SK-N-SH (cell line): ENCODE data around the gene NDUFAF8. TPM values are rescaled to one million over a fixed set of nuclear protein-coding genes. Genes with fewer than 3 reads are reported as not detected.
"Not testable (repeated sequence)": the region's sequence is repeated elsewhere in the genome, so short reads cannot be mapped to it uniquely, and the experiment has no call there.

ENCODE experiments used
- CTCF ChIA-PET: fragments of 300-600, 350-600 bp; formaldehyde crosslinking; extraction: SDS; loops from one replicate; lab custom pipeline; 2021; lab: Yijun Ruan, JAX
- POLR2A ChIA-PET: fragments of 350-600 bp; sonication (Branson Sonifier 250); formaldehyde crosslinking; extraction: SDS; loops from one replicate; lab custom pipeline; 2020; ENCODE audit warnings: antibody characterized with exemption, inconsistent platforms; lab: Yijun Ruan, JAX
- DNase-seq: peaks from one replicate; pipeline ENCODE4 v3.0.0; 2012
- H2AFZ ChIP-seq: fragments of 200-600 bp; sonication (generic); 2 replicates; pipeline ENCODE4 v1.8.1; 2016; ENCODE audit warnings: antibody characterized with exemption, mild to moderate bottlenecking, low read depth
- H3F3A ChIP-seq: fragments of 200-600 bp; sonication (generic); replicated peaks from 2 replicates; pipeline ENCODE3; 2016; ENCODE audit warnings: antibody characterized with exemption, mild to moderate bottlenecking; ENCODE audit not compliant: insufficient read depth
- H3K27ac ChIP-seq, 2 experiments: fragments of 200-500 bp in 1 of 2; fragments of 200-600 bp in 1 of 2; sonication (Bioruptor generic) in 1 of 2; sonication (generic), shearing (Covaris generic) in 1 of 2; 2 replicates each; pipeline versions ENCODE4 v1.5.1 to v1.6.1; 2014 to 2016; ENCODE audit warnings: low read depth in 2 of 2, inconsistent platforms in 1 of 2, low read length in 1 of 2, mild to moderate bottlenecking in 1 of 2, mixed read lengths in 1 of 2
- H3K27me3 ChIP-seq: fragments of 200-600 bp; sonication (generic), shearing (Covaris generic); 2 replicates; pipeline ENCODE4 v1.6.1; 2016; ENCODE audit warnings: mixed run types; ENCODE audit not compliant: insufficient read depth
- H3K36me3 ChIP-seq, 2 experiments: fragments of 200-500 bp in 1 of 2; fragments of 200-600 bp in 1 of 2; sonication (Bioruptor generic) in 1 of 2; sonication (generic) in 1 of 2; replicated peaks in 1 of 2; 2 replicates each; pipeline versions ENCODE3 to v1.5.1; 2014 to 2016; ENCODE audit warnings: low read length in 1 of 2, mild to moderate bottlenecking in 1 of 2; ENCODE audit not compliant: insufficient read depth in 2 of 2, control insufficient read depth in 1 of 2
- H3K4me1 ChIP-seq, 2 experiments: fragments of 200-500 bp in 1 of 2; fragments of 200-600 bp in 1 of 2; sonication (Bioruptor generic) in 1 of 2; sonication (generic), shearing (Covaris generic) in 1 of 2; 2 replicates each; pipeline versions ENCODE4 v1.5.1 to v1.6.1; 2014 to 2016; ENCODE audit warnings: low read depth in 1 of 2, low read length in 1 of 2, mixed run types in 1 of 2; ENCODE audit not compliant: insufficient read depth in 2 of 2, control insufficient read depth in 1 of 2
- H3K4me2 ChIP-seq: fragments of 200-600 bp; sonication (generic), shearing (Covaris generic); 2 replicates; pipeline ENCODE4 v1.6.1; 2017; ENCODE audit warnings: mixed run types
- H3K4me3 ChIP-seq, 2 experiments: fragments of 200-500 bp in 1 of 2; fragments of 200-600 bp in 1 of 2; sonication (Bioruptor generic) in 1 of 2; sonication (generic), shearing (Covaris generic) in 1 of 2; 2 replicates each; pipeline versions ENCODE4 v1.5.1 to v1.8.1; 2014 to 2016; ENCODE audit warnings: low read depth in 2 of 2, inconsistent platforms in 1 of 2, low read length in 1 of 2, mild to moderate bottlenecking in 1 of 2, mixed read lengths in 1 of 2, moderate library complexity in 1 of 2
- H3K79me2 ChIP-seq: fragments of 200-600 bp; sonication (generic); 2 replicates; pipeline ENCODE4 v1.8.1; 2017; ENCODE audit warnings: mild to moderate bottlenecking; ENCODE audit not compliant: insufficient read depth
- H3K9ac ChIP-seq: fragments of 200-600 bp; sonication (generic); 2 replicates; pipeline ENCODE4 v1.6.1; 2017; ENCODE audit warnings: mixed run types
- H3K9me2 ChIP-seq: fragments of 200-600 bp; sonication (generic); 2 replicates; pipeline ENCODE4 v1.6.1; 2017; ENCODE audit warnings: mixed run types
- H3K9me3 ChIP-seq: fragments of 200-600 bp; sonication (generic); 2 replicates; pipeline ENCODE4 v1.6.1; 2017; ENCODE audit warnings: mixed run types, mild to moderate bottlenecking, moderate library complexity
- H4K20me1 ChIP-seq: fragments of 200-600 bp; sonication (generic); 2 replicates; pipeline ENCODE4 v1.6.1; 2017; ENCODE audit warnings: mild to moderate bottlenecking, mixed run types; ENCODE audit not compliant: insufficient read depth
- CHD2 ChIP-seq: fragments of 150-350 bp; IDR thresholded peaks from 2 replicates; pipeline ENCODE4 v1.6.1; 2018; ENCODE audit warnings: low read length; ENCODE audit not compliant: partially characterized antibody
- EP300 ChIP-seq, 2 experiments: IDR thresholded peaks; 2 replicates each; pipeline versions ENCODE4 v1.4.0 to v1.6.1; 2012; ENCODE audit warnings: borderline replicate concordance in 1 of 2, low read depth in 1 of 2, low read length in 1 of 2
- FOSL2 ChIP-seq: IDR thresholded peaks from 2 replicates; pipeline ENCODE4 v1.4.0; 2012; ENCODE audit warnings: low read depth, mild to moderate bottlenecking, moderate library complexity, borderline replicate concordance
- FOXM1 ChIP-seq: IDR thresholded peaks from 2 replicates; pipeline ENCODE4 v1.4.0; 2012; ENCODE audit warnings: low read depth, mild to moderate bottlenecking
- GATA2 ChIP-seq: sonication (generic); formaldehyde crosslinking; IDR thresholded peaks from 2 replicates; pipeline ENCODE4 v1.5.0; 2020; ENCODE audit warnings: mild to moderate bottlenecking, missing genetic modification reagents
- JUND ChIP-seq: IDR thresholded peaks from 2 replicates; pipeline ENCODE4 v1.4.0; 2012
- MAX ChIP-seq: IDR thresholded peaks from 2 replicates; pipeline ENCODE4 v1.4.0; 2012; ENCODE audit warnings: low read depth
- MXI1 ChIP-seq: IDR thresholded peaks from 2 replicates; pipeline ENCODE4 v1.6.1; 2012; ENCODE audit warnings: mild to moderate bottlenecking, low read depth, low read length, improper control_type of control experiment
- NRF1 ChIP-seq: IDR thresholded peaks from 2 replicates; pipeline ENCODE4 v1.6.1; 2012; ENCODE audit warnings: low read depth, mild to moderate bottlenecking, low read length
- RAD21 ChIP-seq: IDR thresholded peaks from 2 replicates; pipeline ENCODE4 v1.6.1; 2012; ENCODE audit warnings: mild to moderate bottlenecking, low read length
- RCOR1 ChIP-seq: fragments of 150-350 bp; IDR thresholded peaks from 2 replicates; pipeline ENCODE4 v1.6.1; 2017; ENCODE audit warnings: antibody characterized with exemption, low read length
- RFX5 ChIP-seq: IDR thresholded peaks from 2 replicates; pipeline ENCODE4 v1.6.1; 2012; ENCODE audit warnings: mild to moderate bottlenecking, improper control_type of control experiment, low read length
- SMC3 ChIP-seq: IDR thresholded peaks from 2 replicates; pipeline ENCODE4 v1.6.1; 2012; ENCODE audit warnings: low read depth, low read length, improper control_type of control experiment
- TAF1 ChIP-seq: IDR thresholded peaks from 2 replicates; pipeline ENCODE4 v1.6.1; 2012; ENCODE audit warnings: low read depth, mild to moderate bottlenecking, low read length, moderate library complexity, borderline replicate concordance
- USF2 ChIP-seq: fragments of 150-350 bp; IDR thresholded peaks from 2 replicates; pipeline ENCODE4 v1.6.1; 2017; ENCODE audit warnings: antibody characterized with exemption, low read length, low read depth, borderline replicate concordance
- YY1 ChIP-seq: IDR thresholded peaks from 2 replicates; pipeline ENCODE4 v1.4.0; 2012; ENCODE audit warnings: low read depth, mild to moderate bottlenecking
- WGBS: methylation state at CpG from one replicate; pipeline ENCODE4 v1.1.6; 2017; ENCODE audit warnings: low lambda C conversion rate; 5-methylcytosine and 5-hydroxymethylcytosine counted together
- polyA plus RNA-seq, 3 experiments: library from polyadenylated mRNA; depleted of rRNA; stranded (reverse); fragments of >200 nt; gene quantifications; 2 replicates each; pipeline ENCODE4 v1.2.3, GENCODE V29; 2012

NDUFAF8 gene
- polyA plus RNA-seq, 1 of the 3 experiments (the other 2 are of a cell fraction) = 229 TPM

- Histone ChIP-seq H2AFZ (peak overlapping the region; percentile 90; the same call in 1 of the 2 replicates), H3K4me2 (peak overlapping the region; percentile 66), H3K9ac (no peak overlapping the region), H4K20me1 (no peaks in the 10 kb centered on the region)
- DNase-seq = no peak
- POLR2A ChIA-PET = no interaction called here
- no peak for TF ChIP-seq SMC3
- no peak for TF ChIP-seq USF2
- no peak for TF ChIP-seq FOXM1
- no peak for TF ChIP-seq RFX5
- TF ChIP-seq FOSL2 = no peak
- TF ChIP-seq GATA2 (CRISPR knock-in tag) = no peak
- TF ChIP-seq MXI1 = no peak
- no peak for TF ChIP-seq MAX
- TF ChIP-seq YY1 = no peak
- TF ChIP-seq CHD2 = no peak
- no peak for TF ChIP-seq JUND
- TF ChIP-seq EP300 (IDR thresholded peaks at IDR 0.05; ENCODE audit: borderline replicate concordance in 1 of 2, low read depth in 1 of 2, low read length in 1 of 2) = no peak
- no peak for TF ChIP-seq NRF1
- no peak for TF ChIP-seq RCOR1
- TF ChIP-seq RAD21 = no peak
- TF ChIP-seq TAF1 = no peak
- TF ChIP-seq, all 33 proteins: peak for 0
- Histone ChIP-seq H3K36me3 (peaks cover 0 to 4% of the 10 kb centered on the region in 2 experiments), H3K79me2 (peaks cover 17% of the 10 kb centered on the region), H3K9me2 (no peaks in the 10 kb centered on the region), H3F3A (peaks cover 19% of the 10 kb centered on the region), H3K4me1 (peaks cover 7 to 16% of the 10 kb centered on the region in 2 experiments; a peak in 3 of 4 replicates), H3K9me3 (no peaks in the 10 kb centered on the region), H3K27me3 (no peaks in the 10 kb centered on the region), H3K27ac (no peak overlapping the region), H3K4me3 (no peak overlapping the region; a peak in 1 of 4 replicates)
- CTCF ChIA-PET = interaction anchor here (0.8 to 3.8 kb wide), 2 partner anchors 15 to 82 kb away, joined by 3 to 15 read pairs; partner anchors contain the start of genes NDUFAF8 and TEPSIN
- WGBS = 95% methylated on average over 11 of the region's 11 CpGs
Measured at GRCh38 chr17:81223762-81224130, 15.4 kb upstream of the NDUFAF8 start.

GRCh38 chr17:81227630-81228029, 11.5 kb upstream of the NDUFAF8 start:
- H3K27ac ChIP-seq, CTCF ChIA-PET: not testable (repeated sequence)
- 92% methylated on average over 2 of the region's 2 CpGs for WGBS

More at GRCh38 chr17:81227630-81228029, 11.5 kb upstream of the NDUFAF8 start:
- H3K4me1 ChIP-seq, H3K9me3 ChIP-seq, H3K4me3 ChIP-seq, H3K9ac ChIP-seq, H3K9me2 ChIP-seq, H3K27me3 ChIP-seq, H3K79me2 ChIP-seq, H3K4me2 ChIP-seq, DNase-seq, POLR2A ChIA-PET, H4K20me1 ChIP-seq, H2AFZ ChIP-seq: not testable (repeated sequence)
- H3F3A ChIP-seq = peaks cover 19% of the 10 kb centered on the region
- H3K36me3 ChIP-seq = peaks cover 0 to 33% of the 10 kb centered on the region in 2 experiments
